KMS-11 (cell line): Measurements from ENCODE around the gene SULT1A1.
"Not testable (repeated sequence)": the region's sequence is repeated elsewhere in the genome, so short reads cannot be mapped to it uniquely, and the experiment has no call there.

Experiments used
- H2AFZ ChIP-seq: fragments of 200-600 bp; sonication (generic); 2 replicates; pipeline ENCODE4 v1.6.1; 2016; ENCODE audit warnings: antibody characterized with exemption, mixed run types, low read depth
- H3K27ac ChIP-seq: fragments of 200-600 bp; sonication (generic); 2 replicates; pipeline ENCODE4 v1.6.1; 2016; ENCODE audit warnings: mild to moderate bottlenecking, mixed run types
- H3K27me3 ChIP-seq: fragments of 200-600 bp; sonication (generic); 2 replicates; pipeline ENCODE4 v1.6.1; 2017; ENCODE audit warnings: mild to moderate bottlenecking, low read depth, mixed run types, moderate library complexity; ENCODE audit not compliant: insufficient read depth
- H3K36me3 ChIP-seq: fragments of 200-600 bp; sonication (generic); 2 replicates; pipeline ENCODE4 v1.6.1; 2017; ENCODE audit warnings: mild to moderate bottlenecking, mixed run types; ENCODE audit not compliant: insufficient read depth
- H3K4me1 ChIP-seq: fragments of 200-600 bp; sonication (generic); 2 replicates; pipeline ENCODE4 v1.6.1; 2016; ENCODE audit warnings: mild to moderate bottlenecking, low read depth, mixed run types; ENCODE audit not compliant: poor library complexity, severe bottlenecking
- H3K4me2 ChIP-seq: fragments of 200-600 bp; sonication (generic); 2 replicates; pipeline ENCODE4 v1.7.0; 2016; ENCODE audit warnings: mild to moderate bottlenecking, mixed run types
- H3K4me3 ChIP-seq: fragments of 200-600 bp; sonication (generic); IDR thresholded peaks from 2 replicates; pipeline ENCODE4 v1.6.1; 2017; ENCODE audit warnings: low read depth, low read length, mixed read lengths; ENCODE audit not compliant: insufficient read depth
- H3K79me2 ChIP-seq: fragments of 200-600 bp; sonication (generic); 2 replicates; pipeline ENCODE4 v1.6.1; 2016; ENCODE audit warnings: low read depth, mixed run types; ENCODE audit not compliant: insufficient read depth
- H3K9ac ChIP-seq: fragments of 200-600 bp; sonication (generic); 2 replicates; pipeline ENCODE4 v1.6.1; 2016; ENCODE audit warnings: mild to moderate bottlenecking, mixed run types
- H4K20me1 ChIP-seq: fragments of 200-600 bp; sonication (generic); 2 replicates; pipeline ENCODE4 v1.6.1; 2016; ENCODE audit warnings: mild to moderate bottlenecking, mixed run types; ENCODE audit not compliant: insufficient read depth
- TF ChIP-seq, protein P1 (sequence below): fragments of 200-600 bp; sonication (generic); conservative IDR thresholded peaks from 2 replicates; pipeline ENCODE4 v1.6.1; 2017; ENCODE audit warnings: low read depth, mild to moderate bottlenecking, antibody characterized with exemption, low read length, moderate library complexity, mixed read lengths

SULT1A1 gene

DNA sequence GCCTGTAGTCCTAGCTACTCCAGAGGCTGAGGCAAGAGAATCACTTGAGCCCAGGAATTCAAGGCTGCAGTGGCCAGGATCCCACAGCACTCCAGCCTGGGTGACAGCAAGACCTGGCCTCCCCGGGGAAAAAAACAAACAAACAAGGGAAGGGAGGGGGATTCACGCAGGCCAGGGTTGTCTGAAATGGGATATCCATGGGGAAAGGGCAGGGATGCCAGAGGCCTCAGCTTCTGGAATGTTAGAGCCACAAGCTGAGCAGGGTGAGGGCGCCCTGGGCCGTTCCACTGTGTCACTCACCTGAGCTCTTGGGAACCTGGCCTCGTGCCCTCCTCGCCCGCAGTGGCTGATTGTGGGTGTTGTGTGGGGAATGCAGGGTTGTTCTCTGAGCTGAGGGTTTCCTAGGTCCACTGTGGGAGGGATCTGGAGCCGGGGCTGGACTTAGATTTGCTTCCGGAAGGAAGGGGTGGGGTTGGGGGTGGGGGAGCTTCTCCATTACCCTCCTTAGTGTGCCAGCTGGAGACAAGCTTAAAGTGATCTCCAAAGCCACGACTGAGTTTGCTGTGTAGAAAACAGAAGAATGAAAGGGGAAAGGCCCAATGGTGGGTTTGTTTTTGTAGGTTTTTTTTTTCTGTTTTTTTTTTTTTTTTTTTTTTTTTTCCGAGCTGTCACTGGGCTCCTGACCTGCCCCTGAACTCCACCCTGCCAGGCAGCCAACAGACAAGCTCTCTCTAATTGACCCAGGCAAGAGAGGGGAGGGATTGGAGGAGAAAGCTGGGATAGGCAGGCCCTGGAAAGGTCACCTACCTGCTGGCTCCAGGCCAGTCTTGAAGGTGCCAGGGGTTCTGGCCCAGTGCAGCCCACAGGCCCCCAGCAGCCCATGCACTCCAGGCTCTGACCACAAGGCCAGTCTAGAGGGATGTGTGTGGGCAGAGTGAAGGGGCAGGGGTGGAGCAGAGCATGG is at the start of gene SULT1A1:
Gene SULT1A1 (minus strand): TSS at position 414 of the 964 bp plus-strand sequence. CDS start 1,189 bp downstream, outside the sequence.
- Histone ChIP-seq H3K4me2 (no peak within 1 kb of the TSS), H3K79me2 (no peaks in the 10 kb centered on the region), H3K27me3 (no peaks in the 10 kb centered on the region), H3K4me3 (no peak within 1 kb of the TSS), H4K20me1 (no peaks in the 10 kb centered on the region), H3K36me3 (no peaks in the 10 kb centered on the region), H2AFZ (no peak within 1 kb of the TSS), H3K9ac (no peak within 1 kb of the TSS), H3K27ac (no peak within 1 kb of the TSS), H3K4me1 (no peaks in the 10 kb centered on the region)
- TF ChIP-seq, protein P1, sequence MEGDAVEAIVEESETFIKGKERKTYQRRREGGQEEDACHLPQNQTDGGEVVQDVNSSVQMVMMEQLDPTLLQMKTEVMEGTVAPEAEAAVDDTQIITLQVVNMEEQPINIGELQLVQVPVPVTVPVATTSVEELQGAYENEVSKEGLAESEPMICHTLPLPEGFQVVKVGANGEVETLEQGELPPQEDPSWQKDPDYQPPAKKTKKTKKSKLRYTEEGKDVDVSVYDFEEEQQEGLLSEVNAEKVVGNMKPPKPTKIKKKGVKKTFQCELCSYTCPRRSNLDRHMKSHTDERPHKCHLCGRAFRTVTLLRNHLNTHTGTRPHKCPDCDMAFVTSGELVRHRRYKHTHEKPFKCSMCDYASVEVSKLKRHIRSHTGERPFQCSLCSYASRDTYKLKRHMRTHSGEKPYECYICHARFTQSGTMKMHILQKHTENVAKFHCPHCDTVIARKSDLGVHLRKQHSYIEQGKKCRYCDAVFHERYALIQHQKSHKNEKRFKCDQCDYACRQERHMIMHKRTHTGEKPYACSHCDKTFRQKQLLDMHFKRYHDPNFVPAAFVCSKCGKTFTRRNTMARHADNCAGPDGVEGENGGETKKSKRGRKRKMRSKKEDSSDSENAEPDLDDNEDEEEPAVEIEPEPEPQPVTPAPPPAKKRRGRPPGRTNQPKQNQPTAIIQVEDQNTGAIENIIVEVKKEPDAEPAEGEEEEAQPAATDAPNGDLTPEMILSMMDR = no peak

DNA sequence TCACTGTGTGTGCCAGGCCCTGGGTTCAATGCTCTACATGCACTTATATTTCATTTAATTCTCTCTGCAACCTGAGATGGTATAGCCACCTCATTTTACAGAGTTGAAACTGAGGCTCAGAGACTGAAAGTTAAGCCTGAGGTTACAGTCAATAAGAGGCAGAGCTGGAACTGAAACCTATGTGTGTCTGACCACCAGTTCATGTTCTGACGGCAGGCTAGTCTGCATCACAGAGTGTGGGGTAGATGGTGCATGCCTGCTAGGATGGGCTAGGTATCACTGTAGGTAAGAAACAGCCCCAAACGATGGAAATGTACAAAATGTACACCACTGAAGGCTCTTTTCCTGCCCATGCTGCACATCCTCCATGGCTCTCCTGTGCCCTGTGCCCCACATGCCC is 30.1 kb upstream of the SULT1A1 start:
- H3K4me2 ChIP-seq = peak overlapping the region; percentile 94
- H3K4me3 ChIP-seq, H3K36me3 ChIP-seq, H3K27me3 ChIP-seq, H4K20me1 ChIP-seq, H3K79me2 ChIP-seq, H3K9ac ChIP-seq, H2AFZ ChIP-seq, H3K27ac ChIP-seq: not testable (repeated sequence)
- H3K4me1 ChIP-seq = peaks cover 30% of the 10 kb centered on the region

DNA sequence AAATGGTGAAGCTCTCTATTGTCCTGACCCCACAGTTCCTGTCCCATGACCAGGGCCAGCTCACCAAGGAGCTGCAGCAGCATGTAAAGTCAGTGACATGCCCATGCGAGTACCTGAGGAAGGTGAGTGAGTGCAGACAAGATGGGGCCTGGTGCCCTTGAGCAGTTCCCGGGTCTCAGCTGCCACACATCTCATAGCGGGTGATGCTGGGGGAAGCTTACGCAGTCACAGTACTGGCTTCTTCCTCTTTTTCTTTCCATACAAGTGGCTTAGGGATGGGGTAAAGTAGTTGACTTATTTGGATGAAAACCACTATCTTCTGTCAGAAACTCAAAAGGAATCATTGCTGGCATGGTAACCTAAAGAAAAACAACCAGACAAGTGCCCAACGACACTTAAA is 28.5 kb upstream of the SULT1A1 start:
- not testable (repeated sequence) for H3K4me3 ChIP-seq

DNA sequence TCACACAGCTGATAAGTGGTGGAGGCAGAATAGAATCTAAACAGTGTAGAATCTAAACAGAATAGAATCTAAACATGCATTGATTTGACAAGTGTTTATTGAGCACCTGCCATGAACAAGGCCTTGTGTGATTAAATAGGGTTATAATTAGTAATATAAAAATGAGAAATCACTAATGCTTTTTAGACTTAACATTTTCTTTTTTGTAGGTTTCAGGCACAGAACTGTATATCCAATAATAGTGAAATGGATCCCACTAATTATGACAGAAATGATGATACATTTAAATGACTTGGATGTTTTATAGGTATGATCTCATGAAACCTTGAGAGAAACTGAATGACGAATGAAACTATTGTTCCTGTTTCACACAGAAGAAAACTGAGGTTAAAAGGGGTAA is 27.9 kb upstream of the SULT1A1 start, which contains the start of gene NPIPB8:
Gene NPIPB8 (plus strand): TSS at position 301 of the 400 bp plus-strand sequence. CDS start 296 bp downstream, outside the sequence.
- H3K4me2 ChIP-seq, H4K20me1 ChIP-seq, H3K9ac ChIP-seq, H3K4me3 ChIP-seq, H3K27me3 ChIP-seq, H3K27ac ChIP-seq, H3K36me3 ChIP-seq, H2AFZ ChIP-seq, H3K79me2 ChIP-seq: not testable (repeated sequence)
- peaks cover 30% of the 10 kb centered on the region for H3K4me1 ChIP-seq

More for the DNA sequence above, 28.5 kb upstream of the SULT1A1 start:
- H3K4me1 ChIP-seq = peaks cover 30% of the 10 kb centered on the region
- not testable (repeated sequence) for H3K9ac ChIP-seq, H3K4me2 ChIP-seq, H3K36me3 ChIP-seq, H3K27ac ChIP-seq, H4K20me1 ChIP-seq, H3K27me3 ChIP-seq, H2AFZ ChIP-seq, H3K79me2 ChIP-seq

DNA sequence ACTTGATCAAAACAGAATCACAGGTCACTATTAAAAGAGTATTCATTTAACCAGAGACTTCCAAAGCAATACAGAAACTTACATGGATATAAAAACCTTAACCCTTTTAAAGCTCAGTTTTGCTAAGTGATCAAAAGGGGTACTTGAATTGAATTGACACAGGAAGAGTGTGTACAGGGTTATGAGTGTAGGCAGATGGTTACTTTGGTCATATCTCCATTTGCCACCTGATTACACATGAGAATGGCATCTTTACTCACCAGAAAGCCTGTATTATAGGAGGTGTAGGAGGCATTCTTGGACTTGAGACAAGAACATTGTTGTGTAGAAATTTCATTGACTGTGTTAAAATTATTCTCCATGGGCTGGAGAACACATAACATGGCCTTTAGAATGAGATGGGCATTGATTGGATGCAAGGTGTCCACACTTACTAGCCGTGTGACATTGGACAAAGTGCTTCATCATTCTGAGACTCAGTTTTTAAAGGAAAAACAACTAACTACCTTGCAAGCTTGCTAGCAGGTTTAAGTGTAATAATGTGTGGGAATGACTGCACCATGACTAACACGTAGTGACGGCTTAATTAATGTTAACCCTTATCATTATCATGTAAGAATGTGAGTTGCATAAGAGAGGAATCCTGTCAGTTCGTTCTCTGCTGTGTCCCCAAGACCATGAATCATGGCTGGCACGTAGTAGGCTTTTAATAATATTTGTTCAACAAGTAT is 26.4 kb upstream of the SULT1A1 start:
- not testable (repeated sequence) for H3K79me2 ChIP-seq, H3K27ac ChIP-seq, H3K27me3 ChIP-seq, H4K20me1 ChIP-seq, H3K9ac ChIP-seq, H3K4me3 ChIP-seq, H3K36me3 ChIP-seq, H2AFZ ChIP-seq, H3K4me2 ChIP-seq
- H3K4me1 ChIP-seq = peaks cover 30% of the 10 kb centered on the region

DNA sequence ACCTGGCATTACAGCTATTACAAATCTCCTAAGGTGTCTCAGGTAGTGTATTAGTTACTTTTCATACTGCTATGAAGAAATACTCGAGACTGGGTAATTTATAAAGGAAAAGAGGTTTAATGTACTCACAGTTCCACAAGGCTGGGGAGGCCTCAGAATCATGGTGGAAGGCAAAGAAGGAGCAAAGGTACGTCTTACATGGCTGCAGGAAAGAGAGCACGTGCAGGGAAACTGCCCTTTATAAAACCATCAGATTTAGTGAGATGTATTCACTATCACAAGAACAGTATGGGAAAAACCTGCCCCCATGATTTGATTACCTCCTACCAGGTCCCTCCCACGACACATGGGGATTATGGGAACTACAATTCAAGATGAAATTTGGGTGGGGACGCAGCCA is 21.1 kb upstream of the SULT1A1 start:
- H3K4me2 ChIP-seq, H2AFZ ChIP-seq, H3K36me3 ChIP-seq, H4K20me1 ChIP-seq, H3K27ac ChIP-seq, H3K4me1 ChIP-seq, H3K27me3 ChIP-seq, H3K4me3 ChIP-seq, H3K9ac ChIP-seq, H3K79me2 ChIP-seq: not testable (repeated sequence)
